K562 (cell line): ENCODE results near the gene BZW2. TPM values are rescaled to one million over a fixed set of nuclear protein-coding genes. Genes with fewer than 3 reads are reported as not detected.

ENCODE experiments used
- DPF2 ChIP-seq: fragments of 450-650 bp; IDR thresholded peaks from 2 replicates; pipeline ENCODE4 v1.6.1; 2016
- HBP1 ChIP-seq: fragments of 450-650 bp; formaldehyde crosslinking; IDR thresholded peaks from 2 replicates; pipeline ENCODE4 v1.4.0; 2022; ENCODE audit warnings: missing genetic modification characterization
- HDAC6 ChIP-seq: IDR thresholded peaks from 2 replicates; pipeline ENCODE4 v1.6.1; 2012; ENCODE audit warnings: low read depth, mild to moderate bottlenecking, control low read depth, inconsistent platforms, low read length, moderate library complexity
- HOXB6 ChIP-seq: fragments of 250-450 bp; sonication (Bioruptor Pico); IDR thresholded peaks from 2 replicates; pipeline ENCODE4 v1.5.1; 2022; ENCODE audit warnings: mild to moderate bottlenecking, borderline replicate concordance
- MBD2 ChIP-seq: sonication (generic); IDR thresholded peaks from 2 replicates; pipeline ENCODE4 v1.6.1; 2016; ENCODE audit warnings: low read depth, borderline replicate concordance
- MIER1 ChIP-seq: fragments of 450-650 bp; IDR thresholded peaks from 2 replicates; pipeline ENCODE4 v1.6.1; 2016; ENCODE audit warnings: antibody characterized with exemption, mild to moderate bottlenecking, low read depth
- MTF1 ChIP-seq: fragments of 250-450 bp; sonication (Bioruptor Pico); IDR thresholded peaks from 2 replicates; pipeline ENCODE4 v1.9.0; 2021; ENCODE audit warnings: moderate library complexity, mild to moderate bottlenecking, inconsistent platforms, borderline replicate concordance
- OTX1 ChIP-seq: fragments of 450-650 bp; formaldehyde crosslinking; IDR thresholded peaks from 2 replicates; pipeline ENCODE4 v1.4.0; 2022; ENCODE audit warnings: mild to moderate bottlenecking
- POLR2H ChIP-seq: IDR thresholded peaks from 2 replicates; pipeline ENCODE4 v1.6.1; 2016; ENCODE audit warnings: missing genetic modification characterization, low read depth, mild to moderate bottlenecking, control low read depth, missing compliant biosample characterization, moderate library complexity
- RBM39 ChIP-seq: fragments of 200-400 bp; formaldehyde crosslinking; optimal IDR thresholded peaks from 2 replicates; pipeline ENCODE3; 2018; ENCODE audit warnings: low read depth, low read length
- SLC30A9 ChIP-seq: fragments of 250-450 bp; sonication (Bioruptor Pico); IDR thresholded peaks from 2 replicates; pipeline ENCODE4 v1.8.0; 2022; ENCODE audit warnings: mild to moderate bottlenecking, moderate library complexity
- TAL1 ChIP-seq: fragments of 450-650 bp; IDR thresholded peaks from 2 replicates; pipeline ENCODE4 v1.6.1; 2016; ENCODE audit warnings: mild to moderate bottlenecking
- TEAD2 ChIP-seq: fragments of 450-650 bp; IDR thresholded peaks from 2 replicates; pipeline ENCODE4 v1.6.1; 2016; ENCODE audit warnings: missing genetic modification characterization, control low read depth, missing compliant biosample characterization
- THAP12 ChIP-seq: fragments of 250-450 bp; sonication (Bioruptor Pico); IDR thresholded peaks from 2 replicates; pipeline ENCODE4 v1.9.0; 2021; ENCODE audit warnings: mild to moderate bottlenecking, inconsistent platforms
- ZC3H8 ChIP-seq: fragments of 450-650 bp; IDR thresholded peaks from 2 replicates; pipeline ENCODE4 v1.6.1; 2017
- ZNF239 ChIP-seq: fragments of 250-450 bp; sonication (Bioruptor Pico); IDR thresholded peaks from 2 replicates; pipeline ENCODE4 v1.4.0; 2020; ENCODE audit warnings: mild to moderate bottlenecking
- ZNF407 ChIP-seq: fragments of 450-650 bp; IDR thresholded peaks from 2 replicates; pipeline ENCODE4 v1.6.1; 2016; ENCODE audit warnings: low read depth
- polyA plus RNA-seq, 8 experiments: library from polyadenylated mRNA; depleted of rRNA in 4 of 8; stranded (reverse) in 5 of 8; unstranded in 3 of 8; fragments of >200 nt; fragmentation: Nextera tagmentation in 2 of 8; fragmentation: Illumina TruSeq in 1 of 8; extraction: Ambion mirVana in 2 of 8; extraction: Trizol in 1 of 8; gene quantifications; 2 replicates each; pipeline versions ENCODE4 v1.2.1 to v1.2.3, GENCODE V29; 2011 to 2014; ENCODE audit warnings: inconsistent platforms in 1 of 8, missing spikeins in 1 of 8
- total RNA-seq, 7 experiments: library from RNA; depleted of rRNA in 6 of 7; stranded (reverse); fragments of >200 nt in 6 of 7; fragmentation: Illumina TruSeq in 2 of 7; extraction: Trizol in 2 of 7; gene quantifications; 2 replicates each; pipeline versions ENCODE4 v1.2.1 to v1.2.3, GENCODE V29; 2011 to 2021; ENCODE audit warnings: low replicate concordance in 1 of 7

BZW2 gene
- total and polyA plus RNA-seq, 9 of the 15 experiments (the other 6 are each of a cell fraction or from before 2014, with no cell fraction given) = 140 to 316 (median 173) TPM

GRCh38 chr7:16644636-16645592 lies 1.1 kb upstream of the BZW2 start (continued):
- TF ChIP-seq ZNF407 (peak; percentile 83; the same call in 1 of the 2 replicates), MBD2 (0 out of 2 replicates have a peak, but pooled peaks have one; percentile 56), TEAD2 (tag) (no peak), HOXB6 (CRISPR knock-in tag) (no peak), RBM39 (no peak), ZC3H8 (no peak), MIER1 (no peak), SLC30A9 (CRISPR knock-in tag) (no peak), THAP12 (CRISPR knock-in tag) (peak; percentile 48; the same call in 1 of the 2 replicates), DPF2 (no peak; the same call in 1 of the 2 replicates), POLR2H (tag) (no peak), OTX1 (CRISPR knock-in tag) (no peak), MTF1 (no peak), HDAC6 (no peak), TAL1 (no peak), ZNF239 (CRISPR knock-in tag) (no peak), HBP1 (CRISPR knock-in tag) (no peak)
